HCT116 (cell line): ENCODE results near the gene DYNLT2B.

Experiments used
- CTCF ChIP-seq, 3 experiments: fragments of 200-600 bp in 1 of 3; sonication (generic) in 1 of 3; IDR thresholded peaks in 2 of 3; conservative IDR thresholded peaks in 1 of 3; 2 replicates each; pipeline ENCODE4 v1.5.1; 2012 to 2017; ENCODE audit warnings: low read depth in 2 of 3, low read length in 2 of 3, antibody characterized with exemption in 1 of 3, borderline replicate concordance in 1 of 3, control low read depth in 1 of 3, mild to moderate bottlenecking in 1 of 3, mixed read lengths in 1 of 3, mixed run types in 1 of 3, moderate library complexity in 1 of 3; ENCODE audit not compliant: insufficient read depth in 1 of 3
- EZH2 ChIP-seq: fragments of 200-600 bp; sonication (generic); IDR thresholded peaks from 2 replicates; pipeline ENCODE4 v1.6.1; 2017; ENCODE audit warnings: antibody characterized with exemption, mixed run types
- POLR2A ChIP-seq: IDR thresholded peaks from 2 replicates; pipeline ENCODE4 v1.7.0; 2011; ENCODE audit warnings: borderline replicate concordance; ENCODE audit not compliant: insufficient read depth, insufficient read length; ENCODE audit errors: extremely low read depth
- POLR2AphosphoS5 ChIP-seq: IDR thresholded peaks from 2 replicates; pipeline ENCODE4 v1.6.1; 2011; ENCODE audit warnings: mild to moderate bottlenecking, low read depth, low read length, moderate library complexity
- TCF7L2 ChIP-seq: IDR thresholded peaks from 2 replicates; pipeline ENCODE4 v1.7.0; 2011; ENCODE audit warnings: borderline replicate concordance, inconsistent platforms; ENCODE audit not compliant: insufficient read depth, insufficient read length; ENCODE audit errors: extremely low read depth
- TF ChIP-seq, protein P1 (sequence below): IDR thresholded peaks from 2 replicates; pipeline ENCODE4 v1.6.1; 2012

GRCh38 chr3:196323016-196323415 lies 5.0 kb upstream of the DYNLT2B start:
- no peak for TF ChIP-seq CTCF (IDR thresholded peaks at IDR 0.05 in 2 of 3, conservative IDR thresholded peaks at IDR 0.05 in 1 of 3; ENCODE audit: borderline replicate concordance in 1 of 3, insufficient read depth in 1 of 3, low read depth in 2 of 3, low read length in 2 of 3)
- TF ChIP-seq, protein P1, sequence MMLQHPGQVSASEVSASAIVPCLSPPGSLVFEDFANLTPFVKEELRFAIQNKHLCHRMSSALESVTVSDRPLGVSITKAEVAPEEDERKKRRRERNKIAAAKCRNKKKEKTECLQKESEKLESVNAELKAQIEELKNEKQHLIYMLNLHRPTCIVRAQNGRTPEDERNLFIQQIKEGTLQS: no peak
- no peak for TF ChIP-seq EZH2
- no peak for TF ChIP-seq POLR2AphosphoS5
- no peak for TF ChIP-seq TCF7L2
- TF ChIP-seq POLR2A: no peak
